Adipocyte (in vitro differentiated cells): ENCODE results near the gene CH25H.
"Not testable (repeated sequence)": the region's sequence is repeated elsewhere in the genome, so short reads cannot be mapped to it uniquely, and the experiment has no call there.

ENCODE experiments used
- DNase-seq: peaks from one replicate; pipeline ENCODE4 v3.0.0-alpha.2; 2015; ENCODE audit warnings: low read depth
- H3K27me3 ChIP-seq: replicated peaks from 2 replicates; pipeline ENCODE4 v1.7.0; 2013; ENCODE audit warnings: mild to moderate bottlenecking, low read length, moderate library complexity; ENCODE audit not compliant: control insufficient read depth, insufficient read depth
- H3K36me3 ChIP-seq: 2 replicates; pipeline ENCODE4 v1.7.0; 2013; ENCODE audit warnings: low read length, mild to moderate bottlenecking, moderate library complexity; ENCODE audit not compliant: control insufficient read depth, insufficient read depth, severe bottlenecking
- H3K4me1 ChIP-seq: 2 replicates; pipeline ENCODE4 v1.7.0; 2013; ENCODE audit warnings: mild to moderate bottlenecking, low read length, moderate library complexity; ENCODE audit not compliant: control insufficient read depth, insufficient read depth
- H3K4me3 ChIP-seq: 2 replicates; pipeline ENCODE4 v1.7.0; 2013; ENCODE audit warnings: mild to moderate bottlenecking, low read length, moderate library complexity
- H3K9ac ChIP-seq: 2 replicates; pipeline ENCODE4 v1.7.0; 2013; ENCODE audit warnings: mild to moderate bottlenecking, low read length, moderate library complexity
- H3K9me3 ChIP-seq: 2 replicates; pipeline ENCODE4 v1.7.0; 2013; ENCODE audit warnings: mild to moderate bottlenecking, low read length, moderate library complexity; ENCODE audit not compliant: control insufficient read depth

The CH25H gene

DNA sequence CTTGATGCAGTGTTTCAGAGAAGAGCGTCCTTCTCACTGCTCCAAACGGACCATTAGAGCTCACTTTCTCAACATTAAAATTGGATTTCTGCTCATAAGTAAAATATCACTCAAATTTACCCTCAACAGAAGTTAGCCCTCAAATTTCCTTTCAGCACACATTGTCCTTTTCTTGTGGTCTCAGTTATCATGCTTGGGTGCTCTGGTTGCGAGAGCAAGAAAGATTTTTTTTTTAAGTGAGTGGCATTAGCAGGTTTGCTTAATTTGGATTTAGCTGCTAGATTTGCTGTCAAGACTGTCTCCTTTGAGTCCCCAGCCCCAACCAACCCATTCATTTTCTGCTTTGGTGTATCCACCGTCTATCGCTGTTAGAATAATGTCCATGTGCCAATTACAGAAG is 2.6 kb upstream of the CH25H start:
- Histone ChIP-seq H3K9ac (no peak overlapping the region), H3K27me3 (no peaks in the 10 kb centered on the region), H3K4me3 (no peak overlapping the region), H3K4me1 (peaks cover 28% of the 10 kb centered on the region), H3K9me3 (no peaks in the 10 kb centered on the region), H3K36me3 (peaks cover 13% of the 10 kb centered on the region)
- no peak for DNase-seq

DNA sequence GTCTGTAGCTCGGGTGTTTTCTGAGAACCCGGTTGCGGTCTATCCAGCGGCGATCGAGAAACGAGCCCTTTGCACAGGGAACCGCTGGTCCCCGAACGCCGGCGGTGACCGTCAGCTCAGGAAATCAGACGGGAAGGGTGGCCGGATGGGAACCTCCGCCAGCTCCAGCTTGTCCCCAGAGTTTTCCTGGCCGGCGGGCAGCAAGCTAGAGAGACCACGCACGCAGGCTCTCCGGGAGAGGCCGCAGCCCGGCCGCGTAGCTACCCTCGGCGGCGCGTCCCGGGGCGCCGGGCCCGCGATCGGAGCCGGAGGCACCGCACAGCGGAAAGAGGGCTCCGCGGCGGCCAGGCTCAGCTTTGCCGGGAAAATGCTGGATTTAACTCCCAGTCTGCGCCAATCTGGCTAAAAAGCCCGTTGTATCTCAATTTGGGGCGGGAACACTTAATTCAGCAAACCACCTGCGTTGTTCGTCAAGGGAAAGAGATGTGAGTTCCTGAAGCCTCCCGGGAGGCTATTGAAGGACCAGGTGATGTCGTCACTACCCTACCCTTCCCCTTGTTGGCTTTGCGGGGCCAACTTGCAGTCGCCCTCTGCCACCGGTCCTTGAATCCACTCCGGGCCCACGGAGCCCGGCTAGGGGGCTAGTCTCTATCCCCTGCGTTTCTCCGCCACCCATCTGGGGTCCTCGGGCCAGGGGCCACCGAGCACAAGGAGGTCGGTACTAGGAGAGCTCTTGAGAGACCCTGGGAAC is 859 bp upstream of the CH25H start:
- Histone ChIP-seq H3K36me3 (no peaks in the 10 kb centered on the region), H3K27me3 (no peaks in the 10 kb centered on the region), H3K4me3 (peak overlapping the region; percentile 87), H3K9me3 (no peaks in the 10 kb centered on the region), H3K9ac (peak overlapping the region; percentile 83), H3K4me1 (peaks cover 33% of the 10 kb centered on the region)
- DNase-seq = peak; percentile 65

DNA sequence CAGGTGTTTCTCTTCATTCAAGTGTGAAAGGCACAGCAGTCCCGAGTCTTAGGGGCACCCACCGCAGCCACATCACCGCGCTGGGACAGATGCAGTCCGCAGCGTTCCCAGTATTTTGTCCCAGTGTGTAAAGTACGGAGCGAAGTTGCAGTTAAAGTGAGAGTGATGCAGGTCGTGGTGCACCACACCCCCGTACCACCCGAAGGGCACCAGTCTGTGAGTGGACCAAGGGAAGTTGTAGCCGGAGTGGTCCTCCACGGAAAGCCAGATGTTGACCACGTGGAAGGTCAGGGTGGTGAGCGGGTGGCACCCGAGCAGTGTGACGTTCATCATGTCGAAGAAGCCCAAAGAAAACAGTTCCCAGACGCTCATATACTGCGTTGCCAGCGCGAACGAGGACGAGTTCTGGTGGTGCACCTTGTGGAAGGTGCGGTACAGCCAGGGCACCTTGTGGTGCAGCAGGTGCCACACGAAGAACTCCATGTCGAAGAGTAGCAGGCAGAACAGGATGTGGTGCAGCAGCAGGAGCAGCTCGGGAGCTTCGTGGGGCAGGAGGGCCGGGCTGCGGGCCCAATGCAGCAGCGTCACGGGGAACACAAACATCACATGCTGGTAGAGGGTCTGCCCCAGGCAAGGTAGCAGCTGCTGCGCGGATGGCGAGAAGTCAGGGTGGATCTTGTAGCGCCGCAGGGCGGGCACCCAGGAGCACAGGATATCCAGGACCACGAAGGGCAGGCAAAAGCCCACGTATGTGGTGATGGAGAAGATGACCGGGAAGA is 526 bp downstream of the CH25H start:
- Histone ChIP-seq H3K4me3 (peak overlapping the region; percentile 87), H3K27me3 (no peaks in the 10 kb centered on the region), H3K36me3 (no peaks in the 10 kb centered on the region), H3K9me3 (no peaks in the 10 kb centered on the region), H3K4me1 (peaks cover 25% of the 10 kb centered on the region), H3K9ac (peak overlapping the region; percentile 83)
- DNase-seq = peak; percentile 45

- Histone ChIP-seq H3K9me3 (no peaks in the 10 kb centered on the region), H3K9ac (no peak overlapping the region), H3K27me3 (no peaks in the 10 kb centered on the region), H3K4me1 (peaks cover 18% of the 10 kb centered on the region), H3K4me3 (no peak overlapping the region), H3K36me3 (no peaks in the 10 kb centered on the region)
- no peak for DNase-seq
Observed at GRCh38 chr10:89204621-89205185, 2.4 kb downstream of the CH25H start.

DNA sequence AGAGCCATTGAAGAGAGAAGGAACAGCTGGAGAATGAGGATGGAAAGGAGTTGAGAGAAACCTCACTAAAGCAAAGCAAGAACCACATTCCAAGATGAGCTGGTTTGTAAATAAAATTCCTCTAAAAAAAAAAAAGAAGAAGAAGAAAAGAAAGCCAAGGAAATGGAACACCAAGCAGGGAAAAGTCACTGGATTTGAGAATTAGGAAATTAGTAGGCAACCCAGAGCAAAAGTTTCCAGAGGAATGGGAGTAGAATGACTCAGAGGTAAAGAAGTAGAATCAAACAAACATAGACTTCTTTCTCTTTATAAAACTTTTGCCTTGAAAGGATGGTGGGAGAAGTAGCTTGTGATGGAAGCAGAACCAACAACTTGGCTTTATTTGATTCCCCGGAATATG is 3.9 kb downstream of the CH25H start:
- peaks cover 17% of the 10 kb centered on the region for H3K4me1 ChIP-seq
- H3K9me3 ChIP-seq = no peaks in the 10 kb centered on the region
- H3K36me3 ChIP-seq = no peaks in the 10 kb centered on the region
- no peak overlapping the region for H3K9ac ChIP-seq
- DNase-seq = peak; percentile 47
- no peaks in the 10 kb centered on the region for H3K27me3 ChIP-seq
- no peak overlapping the region for H3K4me3 ChIP-seq

DNA sequence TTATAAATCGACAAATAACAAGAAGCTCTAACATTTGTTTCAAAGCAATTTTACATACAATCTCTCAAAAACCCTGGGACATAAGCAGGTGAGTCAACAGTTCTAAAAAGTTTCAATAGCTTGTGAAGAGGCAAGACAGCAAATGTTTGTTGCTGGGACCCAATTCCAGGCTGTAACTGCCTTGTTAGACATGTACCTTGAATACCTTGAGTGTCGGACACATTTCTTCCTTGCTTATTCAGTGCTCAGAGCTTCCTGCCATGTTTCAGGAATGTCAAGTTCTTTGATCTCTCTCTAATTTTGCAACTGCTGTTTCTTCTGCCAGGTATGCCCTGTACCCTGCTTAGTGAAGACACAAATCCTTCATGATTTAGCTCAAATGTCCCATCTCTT is 5.1 kb downstream of the CH25H start:
- Histone ChIP-seq H3K4me1 (peaks cover 13% of the 10 kb centered on the region), H3K27me3 (no peaks in the 10 kb centered on the region), H3K36me3 (no peaks in the 10 kb centered on the region)

GRCh38 chr10:89201345-89202032 is 5.6 kb downstream of the CH25H start:
- Histone ChIP-seq H3K9me3 (no peaks in the 10 kb centered on the region), H3K36me3 (no peaks in the 10 kb centered on the region), H3K27me3 (no peaks in the 10 kb centered on the region), H3K4me3 (no peak overlapping the region), H3K9ac (no peak overlapping the region), H3K4me1 (peaks cover 8% of the 10 kb centered on the region)
- no peak for DNase-seq

More for the DNA sequence above, 5.1 kb downstream of the CH25H start:
- no peak for DNase-seq
- H3K9me3 ChIP-seq = no peaks in the 10 kb centered on the region
- no peak overlapping the region for H3K9ac ChIP-seq
- no peak overlapping the region for H3K4me3 ChIP-seq

DNA sequence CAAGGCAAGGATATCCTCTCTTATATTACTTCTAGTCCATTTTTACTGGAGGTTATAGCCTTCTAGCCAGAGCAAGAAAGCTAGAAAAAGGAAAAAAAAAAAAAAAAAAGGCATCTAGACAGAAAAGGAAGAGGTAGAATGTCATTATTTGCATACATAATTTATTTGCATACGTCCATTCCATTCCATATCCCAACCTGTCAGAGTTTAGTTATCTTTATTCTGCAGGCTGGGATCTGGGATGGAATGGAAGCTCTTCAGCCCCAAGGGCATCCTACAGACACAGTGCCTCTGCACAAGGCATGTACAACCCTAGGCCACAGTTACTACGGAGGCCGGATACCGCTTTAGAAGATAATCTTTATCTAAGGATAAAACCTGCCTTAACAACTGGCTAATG is 9.6 kb downstream of the CH25H start:
- DNase-seq = no peak
- no peaks in the 10 kb centered on the region for H3K36me3 ChIP-seq
- no peaks in the 10 kb centered on the region for H3K27me3 ChIP-seq
- no peaks in the 10 kb centered on the region for H3K9me3 ChIP-seq
- no peak overlapping the region for H3K9ac ChIP-seq
- H3K4me3 ChIP-seq = no peak overlapping the region
- H3K4me1 ChIP-seq = no peaks in the 10 kb centered on the region

GRCh38 chr10:89191301-89191700 is 15.8 kb downstream of the CH25H start:
- H3K9ac ChIP-seq = not testable (repeated sequence)

GRCh38 chr10:89189211-89189734 is 17.8 kb downstream of the CH25H start:
- H3K4me1 ChIP-seq = peaks cover 6% of the 10 kb centered on the region
- DNase-seq = no peak
- no peaks in the 10 kb centered on the region for H3K9me3 ChIP-seq
- H3K4me3 ChIP-seq = no peak overlapping the region
- no peaks in the 10 kb centered on the region for H3K27me3 ChIP-seq
- H3K36me3 ChIP-seq = no peaks in the 10 kb centered on the region
- H3K9ac ChIP-seq = no peak overlapping the region

More at GRCh38 chr10:89191301-89191700, 15.8 kb downstream of the CH25H start:
- not testable (repeated sequence) for DNase-seq, H3K4me1 ChIP-seq, H3K36me3 ChIP-seq, H3K27me3 ChIP-seq, H3K9me3 ChIP-seq, H3K4me3 ChIP-seq

DNA sequence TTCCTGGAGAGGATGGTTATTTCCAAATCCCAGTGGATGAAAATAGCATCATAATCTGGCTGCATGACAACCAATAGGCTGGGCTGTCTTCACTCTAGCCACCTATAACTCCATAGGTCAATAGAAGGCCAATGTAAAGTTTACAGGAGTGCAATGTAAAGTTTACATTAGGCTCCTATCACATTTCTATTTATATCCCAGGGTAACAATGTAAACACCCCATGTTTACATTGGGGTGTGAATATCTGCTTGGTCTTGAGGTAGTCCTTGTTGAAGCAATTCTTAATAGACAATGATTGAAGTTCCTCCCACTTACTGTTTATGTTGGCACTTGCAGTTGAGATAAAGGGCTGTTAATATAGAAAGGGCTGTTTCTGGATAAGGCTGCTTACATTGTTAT is 21.5 kb downstream of the CH25H start:
- Histone ChIP-seq H3K4me1 (peaks cover 6% of the 10 kb centered on the region), H3K27me3 (no peaks in the 10 kb centered on the region), H3K36me3 (no peaks in the 10 kb centered on the region), H3K9ac (no peak overlapping the region), H3K4me3 (no peak overlapping the region), H3K9me3 (peaks cover 4% of the 10 kb centered on the region)
- no peak for DNase-seq
